ENCODE data around the gene PCBP1.
A peak's percentile ranks its signal among the peaks of the same experiment; 100 is the strongest.

- TF ChIP-seq EP300 (IDR thresholded peaks at IDR 0.05) (no peak), CTCF (IDR thresholded peaks at IDR 0.05) (peak in 1 of 4 experiments; percentile 16)
These were observed 673 bp downstream of the PCBP1 start for GRCh38 chr2:70087702-70088597.
